NCI-H510A treated with DMSO at 0.1 percent for 48 hours (cell line): ENCODE results near the gene ASCC1.

Source experiments
- DNase-seq: peaks from one replicate; lab custom pipeline; 2025; lab: John Stamatoyannopoulos, UW

ASCC1 gene

DNA sequence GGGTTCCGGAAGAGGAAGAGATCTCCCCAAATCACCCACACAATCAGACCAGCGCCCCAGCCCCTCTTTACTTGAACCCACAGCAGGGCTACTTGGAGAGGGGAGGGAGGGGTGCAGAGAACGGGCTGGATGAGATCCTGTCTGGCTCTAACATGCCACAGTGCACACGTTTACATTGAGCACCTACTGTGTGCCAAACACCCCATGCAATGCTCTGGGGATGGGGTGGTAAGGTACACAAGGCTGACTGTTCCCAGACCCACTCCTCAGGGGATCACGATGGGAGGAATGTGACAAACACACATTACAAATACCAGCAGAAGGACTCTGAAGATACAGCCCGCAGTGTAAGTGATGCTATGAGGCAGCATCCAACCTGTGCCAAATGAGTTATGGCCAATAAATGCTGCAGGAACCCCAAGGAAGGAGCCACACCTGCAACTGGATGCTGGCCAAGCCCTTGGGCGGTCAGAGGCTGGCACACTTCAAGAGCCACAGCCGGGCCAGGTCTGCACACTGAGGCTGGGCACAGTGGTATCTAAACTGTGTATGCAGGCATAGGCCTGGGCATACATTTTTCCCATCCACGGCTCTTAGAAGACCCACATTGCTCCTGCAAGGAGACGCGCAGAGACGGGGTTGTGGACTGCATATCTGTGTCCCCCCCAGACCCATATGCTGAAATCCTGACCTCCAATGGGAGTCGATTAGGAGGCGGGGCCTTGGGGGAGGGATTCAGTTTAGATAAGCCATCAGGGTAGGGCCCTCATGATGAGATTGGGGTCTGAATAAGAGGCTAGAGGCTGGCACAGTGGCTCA lies 134.1 kb downstream of the ASCC1 start:
- no peak for DNase-seq

DNA sequence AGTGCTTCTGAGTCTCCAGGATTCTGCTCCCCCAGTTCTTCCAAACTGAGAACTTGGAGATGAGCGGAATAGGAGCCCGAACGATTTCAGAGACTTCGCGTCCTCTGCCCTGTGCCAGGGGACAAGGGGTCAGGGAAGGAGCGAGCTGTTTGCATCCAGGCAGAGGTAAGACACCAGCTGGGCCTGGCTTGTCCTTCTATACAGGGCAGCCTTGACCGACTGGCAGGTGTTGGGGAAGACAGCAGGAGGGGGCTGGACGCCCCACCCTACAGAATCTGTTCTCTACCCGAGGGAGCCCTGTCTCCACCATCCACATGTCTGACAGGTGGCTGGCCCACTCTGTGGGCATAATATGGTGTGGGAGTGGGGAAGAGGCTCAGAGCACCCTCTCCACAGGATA lies 134.9 kb downstream of the ASCC1 start:
- no peak for DNase-seq

DNA sequence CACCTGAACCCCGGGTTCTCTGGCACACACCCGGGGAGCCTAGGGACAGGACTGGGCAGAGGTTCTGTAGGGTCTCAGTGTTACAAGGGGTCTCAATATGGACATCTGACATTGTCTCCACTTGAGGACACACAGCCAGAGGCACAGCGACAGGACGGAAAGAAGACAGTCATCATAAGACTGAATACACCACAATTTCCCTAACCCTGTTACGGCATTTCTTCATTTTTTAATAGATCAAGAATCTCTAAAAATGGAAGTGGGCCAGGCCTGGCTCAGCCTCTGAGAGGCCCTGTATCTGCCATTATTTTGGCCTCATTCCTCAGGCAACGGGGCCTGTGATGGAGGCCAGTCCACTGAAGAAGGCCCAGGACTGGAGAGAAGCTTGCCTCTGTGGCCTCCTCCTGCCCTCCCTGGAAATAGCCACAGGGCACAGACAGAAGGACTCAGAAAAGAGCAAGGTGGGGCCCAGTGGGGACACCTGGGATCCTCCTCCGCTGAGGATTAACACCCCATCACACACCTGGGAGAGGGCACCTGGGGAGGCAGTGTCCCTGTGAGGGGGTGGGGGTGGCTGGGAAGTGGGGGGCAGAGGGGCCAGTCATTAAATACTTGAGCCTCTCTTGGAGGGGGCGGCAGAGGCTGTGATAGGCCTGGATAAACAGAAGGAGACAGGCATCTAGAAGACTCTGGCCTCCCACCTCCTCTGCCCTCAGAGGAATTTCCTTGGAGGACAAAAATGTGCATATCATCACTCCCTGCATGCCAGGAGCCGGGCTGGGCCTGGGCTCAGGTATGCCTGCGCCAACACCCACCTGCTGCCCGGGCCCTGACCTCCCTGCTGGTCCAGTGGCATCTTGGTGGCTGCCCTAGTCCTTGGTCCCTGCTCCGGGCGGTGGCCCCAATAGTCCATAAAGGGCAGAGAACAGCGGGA lies 135.8 kb downstream of the ASCC1 start:
- DNase-seq: no peak

DNA sequence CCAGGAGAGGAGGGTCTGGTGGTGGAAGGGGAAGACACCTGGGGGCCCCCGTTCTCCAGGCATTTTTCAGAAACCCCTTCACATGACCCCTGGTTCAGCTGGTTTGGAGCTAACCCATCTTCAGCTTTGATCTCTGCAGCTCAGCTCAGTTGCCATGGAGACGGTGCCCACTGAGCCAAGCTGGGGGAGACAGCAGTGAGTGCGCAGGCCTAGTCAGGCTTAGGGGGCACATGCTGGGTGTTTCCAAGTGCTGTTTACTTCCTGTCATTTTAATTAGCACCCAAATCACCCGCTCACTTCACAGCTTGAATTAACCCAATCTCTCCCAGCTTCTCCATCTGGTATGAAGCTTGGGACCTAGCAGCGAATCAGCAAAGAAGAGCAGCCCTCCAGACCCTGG lies 136.7 kb downstream of the ASCC1 start:
- no peak for DNase-seq

DNA sequence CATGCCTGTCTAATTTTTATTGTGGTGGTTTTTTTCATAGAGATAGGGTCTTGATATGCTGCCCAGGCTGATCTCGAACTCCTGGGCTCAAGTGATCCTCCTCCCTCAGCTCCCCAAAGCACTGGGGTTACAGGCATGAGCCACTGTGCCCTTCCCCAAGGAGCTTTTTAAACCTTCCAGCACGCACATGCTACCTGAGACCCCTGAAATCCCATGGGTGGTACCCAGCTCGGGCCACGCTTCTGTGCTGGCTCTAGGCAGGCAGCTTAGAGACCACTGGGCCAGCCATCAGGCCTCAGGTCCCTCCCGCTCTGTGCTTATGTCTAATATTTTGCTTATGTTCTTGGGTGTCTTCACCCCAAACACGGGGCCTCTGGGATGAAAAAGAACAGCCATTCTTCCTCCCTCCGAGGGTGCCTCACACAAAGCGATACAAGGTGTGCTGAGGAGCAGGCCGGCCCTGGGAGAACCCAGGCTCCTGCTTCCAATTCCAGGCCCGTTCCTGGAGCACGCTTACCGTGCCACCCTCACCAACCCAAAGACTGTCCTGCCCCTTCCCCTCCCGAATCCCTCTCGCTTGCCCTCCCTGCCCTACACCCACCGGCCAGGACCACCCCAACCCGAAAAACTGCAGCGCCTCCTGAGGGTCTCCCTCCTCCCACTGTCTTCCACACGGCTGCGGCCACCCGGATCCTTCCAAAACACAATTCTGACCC lies 138.6 kb downstream of the ASCC1 start:
- DNase-seq: no peak

GRCh38 chr10:72076756-72077155 lies 139.3 kb downstream of the ASCC1 start:
- no peak for DNase-seq

- no peak for DNase-seq
Measured at GRCh38 chr10:72075376-72076115, 140.5 kb downstream of the ASCC1 start.

GRCh38 chr10:72074574-72075375 lies 141.3 kb downstream of the ASCC1 start:
- no peak for DNase-seq

DNA sequence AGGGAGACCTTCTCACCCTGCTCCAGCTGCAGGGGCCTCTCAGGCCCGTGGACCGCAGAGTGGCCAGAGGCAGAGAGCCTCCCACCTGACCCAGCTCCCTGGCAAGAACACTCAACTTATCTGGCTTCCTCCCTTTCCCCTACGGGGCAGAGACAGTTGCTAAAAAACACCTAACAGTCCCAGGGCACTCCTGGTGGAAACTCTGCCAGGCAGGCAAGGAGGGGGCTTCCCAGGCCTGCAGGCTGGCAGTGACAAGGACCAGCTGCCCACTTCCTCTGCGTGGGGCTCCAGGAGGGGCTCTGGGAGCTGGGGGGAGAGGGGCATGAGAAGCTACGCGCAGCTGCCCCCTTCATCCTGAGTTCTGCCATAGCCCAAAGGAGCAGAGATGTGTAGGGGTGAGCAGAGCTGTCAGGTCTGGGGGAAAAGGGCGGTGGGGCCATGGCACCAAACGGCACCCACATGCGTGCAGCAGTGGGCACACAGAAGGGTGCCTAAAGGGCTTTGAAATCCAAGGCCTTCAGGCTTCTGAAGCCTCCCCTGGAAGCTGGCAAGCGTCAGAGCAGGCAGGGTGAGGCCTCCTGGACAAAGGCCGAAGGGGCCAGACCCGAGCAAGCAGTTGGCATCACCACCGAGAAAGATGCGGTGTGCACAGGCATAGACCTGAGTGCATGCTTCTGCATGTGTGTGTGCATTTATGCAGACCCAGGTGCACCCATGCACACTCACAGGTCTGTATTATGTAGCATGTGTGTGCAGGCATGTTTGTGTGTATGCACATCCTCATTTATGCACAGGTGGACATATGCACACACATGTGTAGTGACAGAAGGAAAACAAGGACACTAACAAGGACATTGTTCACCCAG lies 142.1 kb downstream of the ASCC1 start:
- DNase-seq: no peak

- no peak for DNase-seq
Measured at GRCh38 chr10:72072639-72073038, 143.4 kb downstream of the ASCC1 start.

- no peak for DNase-seq
Measured at GRCh38 chr10:72072046-72072445, 144.0 kb downstream of the ASCC1 start.

DNA sequence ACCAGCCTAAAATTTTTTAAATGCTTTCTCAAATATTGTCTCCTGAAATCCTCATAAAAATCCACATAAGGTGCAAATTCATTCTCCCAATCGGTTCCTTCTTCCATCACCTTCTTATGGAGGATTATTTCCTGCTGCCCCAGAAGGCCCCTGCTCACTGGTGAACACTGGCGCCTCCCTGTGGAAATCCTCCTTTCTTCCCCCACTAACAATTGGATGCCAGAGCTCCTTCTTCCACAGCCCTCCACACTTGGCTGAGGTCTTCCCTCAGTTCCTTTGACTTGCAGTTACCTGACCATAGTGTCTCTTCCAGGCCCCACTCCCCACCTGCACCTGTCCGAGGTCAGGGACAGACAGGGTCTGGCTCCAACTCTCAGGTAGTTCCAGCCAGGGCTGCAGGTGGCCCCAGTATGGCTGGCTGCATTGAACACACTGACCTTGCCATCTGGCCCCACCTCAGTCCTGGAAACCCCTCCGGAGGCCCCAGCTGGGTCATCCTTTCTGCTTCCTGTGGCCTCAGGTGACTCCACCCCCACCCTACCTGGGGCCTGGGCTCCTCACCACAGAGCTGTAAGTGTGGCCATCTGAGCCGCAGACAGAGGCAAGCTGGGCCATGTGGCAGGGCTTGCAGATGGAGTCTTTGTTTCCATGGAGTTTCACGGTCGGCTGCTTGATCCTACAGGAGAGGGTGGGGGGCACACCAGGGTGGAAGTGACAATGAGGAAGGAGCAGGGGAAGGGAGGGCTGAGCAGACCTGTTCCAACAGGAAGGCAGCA lies 146.1 kb downstream of the ASCC1 start:
- no peak for DNase-seq

DNA sequence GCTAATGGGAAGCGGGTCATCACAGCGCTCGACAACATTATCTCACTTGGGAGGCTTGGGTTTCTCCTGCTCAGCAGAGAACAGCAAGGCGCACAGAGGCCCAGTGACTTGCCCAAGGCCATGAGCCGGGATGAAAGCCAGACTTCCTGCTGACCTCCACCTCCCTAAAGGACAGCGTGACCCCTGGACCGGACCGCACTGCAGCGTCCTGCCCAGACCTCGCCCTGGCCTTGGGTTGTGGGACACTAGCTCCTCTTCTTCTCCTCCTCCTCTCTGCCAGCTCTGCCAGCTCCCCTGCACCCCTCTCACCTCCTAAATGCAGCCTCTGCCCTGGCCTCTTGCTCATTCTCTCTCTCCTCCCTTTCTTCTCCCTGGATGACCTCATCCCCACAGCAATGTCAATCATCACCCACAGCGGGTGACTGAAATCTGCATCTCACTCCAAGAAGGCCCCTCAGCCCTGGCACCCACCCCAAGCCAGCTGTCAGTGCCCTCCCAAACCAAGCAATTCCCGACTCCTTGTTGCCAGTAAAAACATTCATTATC lies 147.1 kb downstream of the ASCC1 start:
- no peak for DNase-seq

GRCh38 chr10:72068126-72068765 lies 147.8 kb downstream of the ASCC1 start:
- no peak for DNase-seq

- no peak for DNase-seq
Measured at GRCh38 chr10:72067463-72068125, 148.5 kb downstream of the ASCC1 start.

DNA sequence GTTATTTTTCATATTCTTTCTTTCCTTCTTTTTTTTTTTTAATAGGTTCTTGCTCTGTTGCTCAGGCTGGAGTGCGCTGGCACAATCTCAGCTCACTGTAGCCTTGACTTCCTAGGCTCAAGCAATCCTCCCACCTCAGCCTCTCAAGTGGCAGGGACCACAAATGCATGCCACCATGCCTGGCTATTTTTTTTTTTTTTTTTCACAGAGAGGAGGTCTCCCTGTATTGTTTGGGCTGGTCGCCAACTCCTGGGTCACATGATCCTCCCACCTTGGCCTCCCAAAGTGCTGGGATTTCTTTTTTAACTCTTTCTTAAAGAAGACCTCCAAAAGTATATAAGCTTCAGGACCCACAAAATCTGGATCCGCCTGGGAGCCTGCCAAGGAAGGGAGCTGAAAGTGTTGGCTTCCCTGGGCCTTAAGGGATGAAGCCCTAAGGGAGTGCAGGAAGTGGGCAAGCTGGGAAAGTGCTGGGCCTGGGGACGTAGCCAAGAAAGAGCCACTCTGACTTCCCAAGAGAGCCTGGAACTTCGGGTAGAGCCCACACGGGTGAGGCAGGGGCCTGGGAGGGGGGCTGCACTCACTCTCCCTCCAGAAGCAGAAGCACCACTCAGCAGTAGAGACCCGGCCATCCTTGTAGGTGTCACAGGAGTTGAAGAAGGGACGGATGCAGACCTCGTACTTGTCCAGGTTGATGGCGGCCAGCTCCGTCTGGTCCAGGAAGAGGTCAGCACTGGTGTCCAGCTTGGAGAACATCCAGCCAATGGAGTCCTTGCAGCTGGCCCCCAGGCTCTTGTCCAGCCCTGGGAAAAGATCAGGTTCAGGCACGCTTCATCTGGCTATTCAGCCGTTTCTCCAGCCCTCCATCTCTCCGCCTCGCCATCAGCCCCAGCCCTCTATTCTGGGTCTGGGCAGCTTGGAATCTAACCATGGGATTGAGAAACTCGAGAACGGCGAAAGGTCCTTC lies 149.5 kb downstream of the ASCC1 start:
- no peak for DNase-seq
